IPS-18a (cell line): Measurements from ENCODE around the gene MAPK10.

Experiments
- H3K27ac ChIP-seq: one replicate; pipeline ENCODE4 v1.5.1; 2013; ENCODE audit warnings: low read length
- H3K27me3 ChIP-seq: one replicate; pipeline ENCODE4 v1.6.1; 2013; ENCODE audit warnings: mild to moderate bottlenecking, low read length; ENCODE audit not compliant: control insufficient read depth, insufficient read depth
- H3K36me3 ChIP-seq: one replicate; pipeline ENCODE4 v1.6.1; 2013; ENCODE audit warnings: low read depth, low read length; ENCODE audit not compliant: control insufficient read depth
- H3K4me1 ChIP-seq: one replicate; pipeline ENCODE4 v1.6.1; 2013; ENCODE audit warnings: low read depth, low read length; ENCODE audit not compliant: control insufficient read depth
- H3K4me3 ChIP-seq: one replicate; pipeline ENCODE4 v1.5.1; 2013; ENCODE audit warnings: low read length
- H3K9ac ChIP-seq: one replicate; pipeline ENCODE4 v1.6.1; 2013; ENCODE audit warnings: mild to moderate bottlenecking, low read length, moderate library complexity
- H3K9me3 ChIP-seq: one replicate; pipeline ENCODE4 v1.6.1; 2013; ENCODE audit warnings: low read depth, low read length; ENCODE audit not compliant: control insufficient read depth

Gene MAPK10

GRCh38 chr4:86131456-86131855 lies 228.4 kb downstream of the MAPK10 start:
- Histone ChIP-seq H3K27ac (no peak overlapping the region), H3K9me3 (no peaks in the 10 kb centered on the region)

GRCh38 chr4:86130160-86130933 lies 229.5 kb downstream of the MAPK10 start:
- H3K9ac ChIP-seq = no peak overlapping the region
- H3K27ac ChIP-seq = no peak overlapping the region
- no peaks in the 10 kb centered on the region for H3K36me3 ChIP-seq
- no peak overlapping the region for H3K4me3 ChIP-seq
- no peaks in the 10 kb centered on the region for H3K27me3 ChIP-seq
- no peaks in the 10 kb centered on the region for H3K9me3 ChIP-seq
- no peaks in the 10 kb centered on the region for H3K4me1 ChIP-seq

More at GRCh38 chr4:86131456-86131855, 228.4 kb downstream of the MAPK10 start:
- H3K4me1 ChIP-seq = no peaks in the 10 kb centered on the region
- H3K36me3 ChIP-seq = no peaks in the 10 kb centered on the region
- no peaks in the 10 kb centered on the region for H3K27me3 ChIP-seq
- H3K9ac ChIP-seq = no peak overlapping the region
- no peak overlapping the region for H3K4me3 ChIP-seq

GRCh38 chr4:86129546-86129945 lies 230.3 kb downstream of the MAPK10 start:
- no peaks in the 10 kb centered on the region for H3K9me3 ChIP-seq
- H3K27ac ChIP-seq = no peak overlapping the region
- no peaks in the 10 kb centered on the region for H3K27me3 ChIP-seq
- no peak overlapping the region for H3K4me3 ChIP-seq
- H3K36me3 ChIP-seq = no peaks in the 10 kb centered on the region
- no peaks in the 10 kb centered on the region for H3K4me1 ChIP-seq
- H3K9ac ChIP-seq = no peak overlapping the region

GRCh38 chr4:86122404-86122803 lies 237.4 kb downstream of the MAPK10 start:
- Histone ChIP-seq H3K36me3 (no peaks in the 10 kb centered on the region), H3K9ac (no peak overlapping the region), H3K4me1 (no peaks in the 10 kb centered on the region), H3K27me3 (no peaks in the 10 kb centered on the region), H3K27ac (no peak overlapping the region), H3K9me3 (no peaks in the 10 kb centered on the region), H3K4me3 (no peak overlapping the region)

GRCh38 chr4:86118711-86119110 lies 241.1 kb downstream of the MAPK10 start:
- Histone ChIP-seq H3K9ac (no peak overlapping the region), H3K27ac (no peak overlapping the region), H3K4me3 (no peak overlapping the region), H3K27me3 (no peaks in the 10 kb centered on the region), H3K9me3 (no peaks in the 10 kb centered on the region), H3K36me3 (no peaks in the 10 kb centered on the region), H3K4me1 (no peaks in the 10 kb centered on the region)

GRCh38 chr4:86117705-86118302 lies 242.0 kb downstream of the MAPK10 start:
- no peaks in the 10 kb centered on the region for H3K9me3 ChIP-seq
- no peaks in the 10 kb centered on the region for H3K36me3 ChIP-seq
- H3K9ac ChIP-seq = no peak overlapping the region
- H3K27me3 ChIP-seq = no peaks in the 10 kb centered on the region
- H3K27ac ChIP-seq = no peak overlapping the region
- no peak overlapping the region for H3K4me3 ChIP-seq
- H3K4me1 ChIP-seq = no peaks in the 10 kb centered on the region

GRCh38 chr4:86114563-86114962 lies 245.3 kb downstream of the MAPK10 start:
- H3K27me3 ChIP-seq = no peaks in the 10 kb centered on the region
- no peak overlapping the region for H3K9ac ChIP-seq
- H3K9me3 ChIP-seq = no peaks in the 10 kb centered on the region

GRCh38 chr4:86108834-86109233 lies 251.0 kb downstream of the MAPK10 start:
- Histone ChIP-seq H3K27me3 (no peaks in the 10 kb centered on the region), H3K4me1 (peaks cover 6% of the 10 kb centered on the region), H3K27ac (no peak overlapping the region), H3K9me3 (no peaks in the 10 kb centered on the region), H3K36me3 (no peaks in the 10 kb centered on the region), H3K4me3 (no peak overlapping the region), H3K9ac (no peak overlapping the region)

More at GRCh38 chr4:86114563-86114962, 245.3 kb downstream of the MAPK10 start:
- H3K4me3 ChIP-seq = no peak overlapping the region
- H3K36me3 ChIP-seq = no peaks in the 10 kb centered on the region
- H3K4me1 ChIP-seq = no peaks in the 10 kb centered on the region
- no peak overlapping the region for H3K27ac ChIP-seq

- Histone ChIP-seq H3K27me3 (no peaks in the 10 kb centered on the region), H3K4me1 (peaks cover 6% of the 10 kb centered on the region), H3K27ac (no peak overlapping the region), H3K9me3 (no peaks in the 10 kb centered on the region), H3K9ac (no peak overlapping the region), H3K36me3 (no peaks in the 10 kb centered on the region), H3K4me3 (no peak overlapping the region)
Measured at GRCh38 chr4:86108137-86108536, 251.7 kb downstream of the MAPK10 start.

GRCh38 chr4:86107112-86107511 lies 252.7 kb downstream of the MAPK10 start:
- Histone ChIP-seq H3K4me3 (no peak overlapping the region), H3K36me3 (no peaks in the 10 kb centered on the region), H3K9ac (no peak overlapping the region), H3K27me3 (no peaks in the 10 kb centered on the region), H3K4me1 (peaks cover 6% of the 10 kb centered on the region), H3K27ac (no peak overlapping the region), H3K9me3 (no peaks in the 10 kb centered on the region)

- Histone ChIP-seq H3K4me3 (no peak overlapping the region), H3K9me3 (no peaks in the 10 kb centered on the region), H3K27ac (no peak overlapping the region), H3K4me1 (peaks cover 6% of the 10 kb centered on the region), H3K9ac (no peak overlapping the region), H3K27me3 (no peaks in the 10 kb centered on the region), H3K36me3 (no peaks in the 10 kb centered on the region)
Measured at GRCh38 chr4:86106475-86106874, 253.4 kb downstream of the MAPK10 start.

GRCh38 chr4:86101841-86102240 lies 258.0 kb downstream of the MAPK10 start:
- no peaks in the 10 kb centered on the region for H3K36me3 ChIP-seq
- H3K27ac ChIP-seq = no peak overlapping the region
- H3K9me3 ChIP-seq = no peaks in the 10 kb centered on the region
- H3K4me3 ChIP-seq = no peak overlapping the region
- no peak overlapping the region for H3K9ac ChIP-seq
- no peaks in the 10 kb centered on the region for H3K4me1 ChIP-seq
- H3K27me3 ChIP-seq = no peaks in the 10 kb centered on the region
